Esophagus (tissue), 2 donors: ENCODE results near the gene EIPR1. TPM values are rescaled to one million over a fixed set of nuclear protein-coding genes. Genes with fewer than 3 reads are reported as not detected.

Source experiments
- H3K27ac ChIP-seq, 2 donors: one replicate each; pipeline ENCODE4 v1.5.1; 2013; ENCODE audit warnings: low read depth in 2 of 2, mild to moderate bottlenecking in 2 of 2, inconsistent platforms in 1 of 2, low read length in 1 of 2, moderate library complexity in 1 of 2
- H3K27me3 ChIP-seq, 2 donors: one replicate each; pipeline ENCODE4 v1.6.1; 2013; ENCODE audit warnings: low read length in 2 of 2, control low read depth in 1 of 2, mild to moderate bottlenecking in 1 of 2; ENCODE audit not compliant: insufficient read depth in 2 of 2, control insufficient read depth in 1 of 2
- H3K36me3 ChIP-seq, 2 donors: one replicate each; pipeline ENCODE4 v1.6.1; 2013; ENCODE audit warnings: low read length in 1 of 2; ENCODE audit not compliant: control insufficient read depth in 2 of 2, insufficient read depth in 2 of 2
- H3K4me1 ChIP-seq, 2 donors: one replicate each; pipeline ENCODE4 v1.6.1; 2013; ENCODE audit warnings: low read length in 1 of 2; ENCODE audit not compliant: control insufficient read depth in 2 of 2, insufficient read depth in 2 of 2
- H3K4me3 ChIP-seq, 2 donors: one replicate each; pipeline ENCODE4 v1.5.1; 2013; ENCODE audit warnings: low read length in 2 of 2, mild to moderate bottlenecking in 2 of 2, low read depth in 1 of 2, moderate library complexity in 1 of 2
- H3K9me3 ChIP-seq, 2 donors: one replicate each; pipeline ENCODE4 v1.6.1; 2013; ENCODE audit warnings: mild to moderate bottlenecking in 2 of 2, low read depth in 1 of 2, low read length in 1 of 2, moderate library complexity in 1 of 2; ENCODE audit not compliant: control insufficient read depth in 2 of 2, insufficient read depth in 1 of 2
- WGBS, 2 donors: extraction: QIAGEN DNeasy Blood & Tissue Kit; methylation state at CpG; one replicate each; pipeline ENCODE4 v1.1.7; 2013; 5-methylcytosine and 5-hydroxymethylcytosine counted together
- polyA plus RNA-seq, 2 donors: library from polyadenylated mRNA; stranded (reverse); fragments of 200-250 nt; gene quantifications; one replicate each; pipeline ENCODE4 v1.2.3, GENCODE V29; 2013
- donor health status: healthy with polysubstance abuse.
- donor health status: Bipolar disorder and iron deficiency.

EIPR1 gene
- polyA plus RNA-seq, 2 donors: 8.2 to 22.8 TPM

DNA sequence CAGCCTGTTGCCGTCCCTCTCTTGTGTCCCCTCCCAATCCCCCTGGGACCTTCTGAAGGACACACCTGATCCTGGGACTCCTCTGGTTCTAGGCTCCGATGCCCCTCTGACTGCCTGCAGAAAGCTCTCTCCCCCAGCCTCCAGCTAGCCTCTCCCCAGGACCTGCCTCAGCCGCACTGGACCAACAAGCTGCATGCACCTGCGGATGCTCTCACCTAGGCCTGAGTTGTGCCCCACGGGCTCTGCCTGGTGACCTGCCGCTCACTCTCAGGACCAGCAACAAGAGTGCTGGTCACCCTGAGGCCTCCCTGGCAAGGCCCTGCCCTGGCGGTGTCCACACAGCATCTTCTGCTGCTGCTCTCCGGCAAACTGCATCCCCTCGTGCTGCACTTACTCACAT is 63.0 kb downstream of the EIPR1 start:
- Histone ChIP-seq H3K4me3 (no peak overlapping the region), H3K27ac (no peak overlapping the region), H3K4me1 (no peaks in the 10 kb centered on the region), H3K9me3 (no peaks in the 10 kb centered on the region), H3K27me3 (no peaks in the 10 kb centered on the region), H3K36me3 (peaks cover 0 to 14% of the 10 kb centered on the region in 2 donors)
- WGBS, 2 donors: 92 to 93% methylated on average over 9 of the region's 9 CpGs

DNA sequence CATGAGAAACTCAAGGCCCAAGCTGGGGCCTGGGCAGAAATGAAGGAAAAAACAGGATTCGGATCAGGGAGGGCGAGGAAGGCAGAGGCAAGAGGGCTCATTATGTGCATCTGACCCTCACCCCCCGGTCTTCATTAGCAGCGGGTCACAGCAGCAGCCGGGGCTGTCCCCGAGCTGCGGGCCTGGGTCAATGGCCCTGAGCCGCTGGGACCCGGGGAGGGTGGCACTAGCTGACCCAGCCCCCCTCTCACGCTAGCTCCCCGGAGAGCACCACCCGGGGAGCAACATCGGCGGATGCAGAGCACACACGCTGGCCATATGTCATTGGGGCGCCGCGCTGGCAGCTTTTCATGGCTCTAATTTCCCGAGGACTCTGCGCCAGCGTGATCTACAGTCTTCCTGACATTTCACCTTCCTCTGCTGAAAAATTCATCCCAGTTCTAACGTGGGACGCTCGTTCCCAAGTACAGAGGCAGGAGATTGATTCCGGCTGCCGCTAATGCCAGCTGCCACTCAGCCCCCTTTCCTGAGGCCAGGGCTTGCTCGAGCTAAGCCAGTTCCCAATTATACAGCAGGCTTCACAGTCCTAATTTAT is 63.7 kb downstream of the EIPR1 start:
- H3K27me3 ChIP-seq: no peaks in the 10 kb centered on the region
- H3K27ac ChIP-seq: no peak overlapping the region
- H3K36me3 ChIP-seq: peaks cover 0 to 8% of the 10 kb centered on the region in 2 donors
- no peaks in the 10 kb centered on the region for H3K4me1 ChIP-seq
- H3K4me3 ChIP-seq: no peak overlapping the region
- 60 to 69% methylated on average over 27 of the region's 27 CpGs for WGBS, 2 donors
- H3K9me3 ChIP-seq: no peaks in the 10 kb centered on the region

DNA sequence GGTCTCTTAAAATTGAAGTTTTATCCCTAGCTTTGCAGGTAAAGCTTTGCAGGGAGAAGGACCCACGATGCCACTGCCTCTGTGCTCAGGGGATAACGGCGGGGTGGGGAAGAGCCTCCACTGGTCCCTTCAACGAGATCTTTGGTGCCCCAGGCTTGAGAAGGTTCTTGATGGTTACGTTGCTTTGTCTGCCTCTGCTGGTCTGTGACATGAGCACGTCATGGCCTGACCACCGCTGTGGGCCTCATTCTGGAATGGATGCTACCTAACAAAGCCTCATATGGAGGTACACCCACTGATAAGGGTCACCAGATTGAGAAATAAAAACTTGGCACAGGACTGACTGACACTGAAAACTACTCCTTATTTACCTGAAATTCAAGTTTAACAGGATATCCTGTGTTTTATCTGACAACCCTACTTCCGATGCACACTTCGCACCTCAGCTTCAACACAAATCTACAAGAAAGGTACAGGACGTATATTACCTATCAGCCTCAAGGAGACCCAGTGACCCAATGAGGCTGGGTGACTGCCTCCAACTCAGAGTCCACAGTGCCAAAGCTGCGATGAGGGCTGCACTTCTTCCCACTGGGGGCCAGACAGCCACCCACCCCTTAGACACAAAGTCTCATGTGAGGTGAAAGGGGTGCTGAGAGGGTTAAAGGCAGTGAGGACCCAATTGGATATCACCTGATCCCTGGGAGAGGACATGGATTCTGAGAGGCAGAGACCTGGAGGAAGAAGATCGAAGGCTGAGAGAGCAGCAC is 64.9 kb downstream of the EIPR1 start:
- WGBS, 2 donors: 89% methylated on average over 12 of the region's 12 CpGs

DNA sequence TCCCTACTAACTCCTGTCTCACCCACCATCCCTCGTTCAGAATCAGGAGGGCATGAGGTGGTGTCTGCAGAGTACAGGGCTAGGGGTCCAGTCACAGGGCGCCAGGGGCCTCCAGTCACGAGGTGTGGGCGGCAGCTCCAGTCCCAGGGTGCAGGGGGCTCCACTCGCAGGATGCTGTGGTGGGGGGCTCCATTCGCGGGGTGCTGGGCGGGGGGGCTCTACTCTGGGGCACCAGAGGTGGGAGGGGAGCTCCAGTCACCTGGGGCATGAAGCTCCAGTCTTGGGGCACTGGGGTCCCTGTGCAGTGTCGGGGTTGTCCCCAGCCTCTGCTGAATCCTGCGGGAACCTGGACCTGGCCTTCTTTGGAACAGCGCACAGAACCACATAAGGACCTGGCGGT is 66.0 kb downstream of the EIPR1 start:
- 96 to 98% methylated on average over 12 of the region's 12 CpGs for WGBS, 2 donors
- Histone ChIP-seq H3K27me3 (no peaks in the 10 kb centered on the region), H3K4me3 (no peak overlapping the region), H3K9me3 (no peaks in the 10 kb centered on the region), H3K27ac (no peak overlapping the region), H3K4me1 (no peaks in the 10 kb centered on the region), H3K36me3 (no peaks in the 10 kb centered on the region)

More for the DNA sequence above, 64.9 kb downstream of the EIPR1 start:
- no peaks in the 10 kb centered on the region for H3K4me1 ChIP-seq
- no peak overlapping the region for H3K4me3 ChIP-seq
- H3K36me3 ChIP-seq: peaks cover 0 to 5% of the 10 kb centered on the region in 2 donors
- H3K27me3 ChIP-seq: no peaks in the 10 kb centered on the region
- H3K27ac ChIP-seq: no peak overlapping the region
- H3K9me3 ChIP-seq: no peaks in the 10 kb centered on the region

DNA sequence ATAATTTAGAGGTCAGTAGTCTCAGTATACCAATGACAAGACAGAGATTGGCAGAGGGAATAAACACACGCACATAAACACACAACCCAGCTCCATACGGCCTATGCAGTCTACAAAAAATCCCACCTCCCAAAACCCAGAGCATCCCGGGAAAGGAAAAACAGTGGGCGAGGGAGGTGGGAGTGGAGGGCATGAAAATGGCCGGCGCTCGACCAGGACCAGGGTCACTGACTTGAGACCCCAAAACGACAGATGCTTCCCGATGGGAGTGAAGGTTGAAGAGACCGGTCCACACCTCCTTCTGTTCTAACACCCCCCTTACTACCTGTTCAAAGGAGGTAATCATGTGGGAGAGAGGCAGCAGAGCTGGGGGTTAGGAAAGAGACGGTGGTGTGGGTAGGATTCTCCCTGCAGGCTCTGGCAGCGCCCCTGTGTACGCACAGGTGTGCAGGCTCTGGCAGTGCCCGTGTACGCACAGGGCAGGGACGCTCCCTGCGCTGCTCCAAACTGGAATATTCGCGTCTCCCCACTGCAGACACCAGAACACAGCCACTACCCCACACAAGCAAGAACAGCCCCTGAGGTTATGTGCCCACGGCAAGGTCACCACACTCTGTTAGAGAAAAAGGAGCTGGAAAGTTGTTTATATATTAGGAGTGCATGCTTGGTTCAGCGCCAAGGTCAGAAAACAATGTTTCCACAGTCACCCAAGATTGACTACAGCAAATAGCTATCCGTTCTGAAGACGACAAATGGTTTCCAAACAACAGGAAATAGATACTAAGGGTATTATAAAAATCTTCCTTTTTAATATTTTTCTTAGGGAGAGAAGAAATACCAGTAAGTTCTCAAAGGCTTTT is 67.9 kb downstream of the EIPR1 start:
- WGBS, 2 donors: 88 to 91% methylated on average over 23 of the region's 23 CpGs
- Histone ChIP-seq H3K27me3 (no peaks in the 10 kb centered on the region), H3K27ac (no peak overlapping the region), H3K4me3 (no peak overlapping the region), H3K4me1 (no peaks in the 10 kb centered on the region), H3K9me3 (no peaks in the 10 kb centered on the region), H3K36me3 (no peaks in the 10 kb centered on the region)

DNA sequence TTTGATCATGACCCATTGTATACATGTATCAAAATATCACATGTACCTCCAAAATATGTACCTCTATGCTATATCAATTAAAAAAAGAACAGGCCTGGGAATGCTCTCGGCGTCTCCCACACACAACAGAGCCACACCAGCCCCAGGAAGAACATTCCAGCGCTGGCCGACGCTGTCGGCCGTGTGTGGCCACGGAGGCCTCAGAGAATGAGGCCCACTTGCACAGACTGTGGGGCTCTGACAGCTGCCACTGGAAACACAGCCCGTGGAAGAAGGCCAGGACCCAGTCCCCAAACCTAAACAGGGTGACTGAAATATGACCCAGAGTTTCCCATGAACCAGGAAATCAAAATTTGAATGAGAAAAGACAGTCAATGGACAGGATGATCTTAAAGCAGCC is 69.7 kb downstream of the EIPR1 start:
- WGBS, 2 donors: 92 to 94% methylated on average over 9 of the region's 9 CpGs

DNA sequence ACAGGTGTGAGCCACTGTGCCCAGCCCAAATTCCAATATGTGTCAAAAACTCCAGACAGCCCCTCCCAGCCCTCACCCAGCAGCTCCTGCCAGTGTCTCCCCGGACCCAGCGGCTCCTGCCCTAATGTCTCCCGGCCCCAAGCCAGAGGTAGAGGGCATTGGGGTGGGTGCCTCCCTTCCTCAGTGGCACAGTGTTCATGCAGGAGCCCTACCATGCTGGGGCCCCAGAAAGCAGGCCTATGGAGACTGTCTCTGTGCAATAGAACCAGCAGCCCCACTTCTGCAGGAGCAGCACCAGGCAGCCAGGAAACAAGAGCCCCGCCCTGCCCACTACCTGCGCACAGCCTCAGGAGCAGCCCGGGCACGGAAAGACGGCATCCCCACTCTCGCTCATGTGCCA is 70.4 kb downstream of the EIPR1 start:
- peaks cover 0 to 5% of the 10 kb centered on the region in 2 donors for H3K36me3 ChIP-seq
- H3K4me3 ChIP-seq: no peak overlapping the region
- no peaks in the 10 kb centered on the region for H3K9me3 ChIP-seq
- H3K27ac ChIP-seq: no peak overlapping the region
- H3K27me3 ChIP-seq: no peaks in the 10 kb centered on the region
- H3K4me1 ChIP-seq: no peaks in the 10 kb centered on the region
- WGBS, 2 donors: 96 to 97% methylated on average over 9 of the region's 9 CpGs

More for the DNA sequence above, 69.7 kb downstream of the EIPR1 start:
- H3K27me3 ChIP-seq: no peaks in the 10 kb centered on the region
- H3K9me3 ChIP-seq: no peaks in the 10 kb centered on the region
- H3K4me3 ChIP-seq: no peak overlapping the region
- H3K36me3 ChIP-seq: no peaks in the 10 kb centered on the region
- no peaks in the 10 kb centered on the region for H3K4me1 ChIP-seq
- no peak overlapping the region for H3K27ac ChIP-seq

DNA sequence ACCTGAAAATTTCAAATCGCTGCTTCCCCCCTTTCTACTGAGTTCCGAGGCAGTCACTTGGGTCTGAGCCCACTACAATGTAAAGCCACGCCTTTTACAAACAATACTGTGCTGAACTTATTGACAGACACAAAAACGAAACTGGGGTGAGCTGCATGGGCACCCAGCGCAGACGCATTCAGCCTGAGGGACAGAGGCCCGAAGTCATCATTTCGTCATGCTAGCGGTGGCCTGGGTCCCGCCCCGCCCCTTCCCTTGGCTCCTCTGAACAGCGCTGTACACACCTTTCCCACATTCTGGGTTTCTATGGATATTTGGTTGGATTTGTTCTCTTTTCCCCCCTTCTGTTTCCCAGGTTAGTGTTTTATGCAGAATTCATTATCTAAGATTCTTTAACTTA is 71.7 kb downstream of the EIPR1 start:
- Histone ChIP-seq H3K27me3 (no peaks in the 10 kb centered on the region), H3K4me1 (no peaks in the 10 kb centered on the region), H3K36me3 (peaks cover 0 to 5% of the 10 kb centered on the region in 2 donors), H3K4me3 (no peak overlapping the region), H3K27ac (no peak overlapping the region), H3K9me3 (no peaks in the 10 kb centered on the region)
- 55 to 57% methylated on average over 12 of the region's 12 CpGs for WGBS, 2 donors

DNA sequence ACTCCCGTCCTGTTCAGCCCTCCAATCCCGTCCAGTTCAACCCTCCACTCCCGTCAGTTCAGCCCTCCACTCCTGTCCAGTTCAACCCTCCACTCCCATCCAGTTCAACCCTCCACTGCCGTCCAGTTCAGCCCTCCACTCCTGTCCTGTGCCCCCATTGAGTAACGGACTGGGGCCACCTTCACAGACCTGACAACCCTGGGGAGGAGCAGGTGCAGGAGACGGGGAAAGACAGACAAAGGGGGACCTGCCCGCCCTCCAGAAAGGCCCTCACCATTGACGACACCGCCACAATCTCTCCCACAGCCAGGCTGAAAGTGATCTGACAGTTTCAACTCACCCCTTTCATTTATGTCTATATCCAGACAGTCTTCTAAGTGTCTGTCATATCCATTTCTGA is 72.2 kb downstream of the EIPR1 start:
- Histone ChIP-seq H3K4me3 (no peak overlapping the region), H3K27me3 (no peaks in the 10 kb centered on the region), H3K27ac (no peak overlapping the region), H3K4me1 (no peaks in the 10 kb centered on the region), H3K9me3 (no peaks in the 10 kb centered on the region), H3K36me3 (peaks cover 0 to 5% of the 10 kb centered on the region in 2 donors)
- WGBS, 2 donors: 91% methylated on average over 9 of the region's 9 CpGs
